GM19324 (cell line): ENCODE results near the gene AURKAIP1.

Experiments used
- ATAC-seq: cut with Tn5 transposase; IDR thresholded peaks from one replicate; pipeline ENCODE4 v1.9.1; 2021; ENCODE audit warnings: mild to moderate bottlenecking, moderate library complexity; ENCODE audit not compliant: unreplicated experiment, low FRiP score

The AURKAIP1 gene

GRCh38 chr1:1336446-1336845, 38.6 kb downstream of the AURKAIP1 start:
- ATAC-seq: no peak

GRCh38 chr1:1335792-1336248, 39.2 kb downstream of the AURKAIP1 start:
- no peak for ATAC-seq

- no peak for ATAC-seq
Measured at GRCh38 chr1:1335283-1335682, 39.7 kb downstream of the AURKAIP1 start.

- ATAC-seq: no peak
Measured at GRCh38 chr1:1334835-1335234, 40.2 kb downstream of the AURKAIP1 start.

- ATAC-seq: no peak
Measured at GRCh38 chr1:1333551-1334241, 41.3 kb downstream of the AURKAIP1 start.

GRCh38 chr1:1332774-1333480, 42.1 kb downstream of the AURKAIP1 start:
- ATAC-seq: no peak

- no peak for ATAC-seq
Measured at GRCh38 chr1:1332031-1332755, 42.8 kb downstream of the AURKAIP1 start.

GRCh38 chr1:1331068-1331965, 43.7 kb downstream of the AURKAIP1 start, which contains the start of gene TAS1R3:
Gene TAS1R3, plus strand, starts transcription at chr1:1331280. Its CDS starts 66 bp downstream, at chr1:1331346.
- no peak for ATAC-seq

GRCh38 chr1:1330366-1331067, 44.5 kb downstream of the AURKAIP1 start:
- ATAC-seq: no peak

- no peak for ATAC-seq
Measured at GRCh38 chr1:1329304-1330210, 45.5 kb downstream of the AURKAIP1 start.

GRCh38 chr1:1328254-1328653, 46.8 kb downstream of the AURKAIP1 start:
- no peak for ATAC-seq

GRCh38 chr1:1327291-1327690, 47.7 kb downstream of the AURKAIP1 start:
- ATAC-seq: no peak

- no peak for ATAC-seq
Measured at GRCh38 chr1:1326075-1326605, 48.9 kb downstream of the AURKAIP1 start.

- ATAC-seq: no peak
Measured at GRCh38 chr1:1325288-1326074, 49.5 kb downstream of the AURKAIP1 start.

- ATAC-seq: peak; percentile 67
Measured at GRCh38 chr1:1324524-1325287, 50.3 kb downstream of the AURKAIP1 start, which contains the start of the genes CPTP and INTS11. Gene CPTP, plus strand, starts transcription at chr1:1324802. Its CDS starts 2,109 bp downstream, at chr1:1326911. Gene INTS11, minus strand, starts transcription at chr1:1324660. Its CDS starts 52 bp downstream, at chr1:1324608.

GRCh38 chr1:1324084-1324523, 50.9 kb downstream of the AURKAIP1 start:
- ATAC-seq: peak; percentile 29
